Measurements from ENCODE around the gene ADAMTS9.
"Not testable (repeated sequence)": the region's sequence is repeated elsewhere in the genome, so short reads cannot be mapped to it uniquely, and the experiment has no call there.

The ADAMTS9 gene

GRCh38 chr3:64550745-64551144 is 137.1 kb downstream of the ADAMTS9 start:
- DNase-seq (ENCODE audit: low read depth, low spot score), result no peak
- peaks cover 11% of the 10 kb centered on the region for H3K36me3 ChIP-seq (ENCODE audit: insufficient read depth, insufficient read length, low read length)
- TF ChIP-seq ZNF274 (IDR thresholded peaks at IDR 0.05; ENCODE audit: low read depth, low read length) (no peak), YY1 (IDR thresholded peaks at IDR 0.05; ENCODE audit: insufficient read depth, insufficient read length) (no peak), SUZ12 (IDR thresholded peaks at IDR 0.05; ENCODE audit: extremely low read depth, insufficient read depth, insufficient read length) (no peak)
- H3K4me3 ChIP-seq (ENCODE audit: insufficient read length, low read depth), result no peak overlapping the region
- peaks cover 3% of the 10 kb centered on the region for H3K4me1 ChIP-seq (ENCODE audit: insufficient read depth, insufficient read length)
- H3K9me3 ChIP-seq (ENCODE audit: insufficient read depth, low read length), result no peaks in the 10 kb centered on the region
- no peaks in the 10 kb centered on the region for H3K27me3 ChIP-seq (ENCODE audit: insufficient read depth, insufficient read length)
- H3K9ac ChIP-seq (ENCODE audit: insufficient read length, low read depth), result no peak overlapping the region

DNA sequence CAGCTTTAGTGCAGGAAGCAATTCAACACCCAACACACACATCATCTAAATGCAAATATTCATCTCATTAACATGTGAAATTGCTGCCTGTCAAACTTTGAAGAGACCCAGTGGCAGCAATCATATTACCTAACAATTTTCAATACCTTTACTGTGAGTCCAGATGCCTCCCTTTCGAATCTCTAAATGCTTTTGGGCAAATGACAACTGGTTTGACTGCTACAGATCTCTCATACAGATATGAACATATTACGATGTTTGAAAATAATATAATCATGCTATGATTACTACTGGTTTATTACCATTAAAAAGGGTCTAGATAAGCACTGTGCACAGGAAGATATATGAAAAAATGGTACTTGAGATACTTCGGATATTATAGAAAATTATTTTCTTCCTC is 137.9 kb downstream of the ADAMTS9 start:
- Histone ChIP-seq H3K4me3 (ENCODE audit: insufficient read length, low read depth) (no peak overlapping the region), H3K9ac (ENCODE audit: insufficient read length, low read depth) (no peak overlapping the region), H3K4me1 (ENCODE audit: insufficient read depth, insufficient read length) (peaks cover 3% of the 10 kb centered on the region), H3K9me3 (ENCODE audit: insufficient read depth, low read length) (no peaks in the 10 kb centered on the region), H3K27me3 (ENCODE audit: insufficient read depth, insufficient read length) (no peaks in the 10 kb centered on the region), H3K36me3 (ENCODE audit: insufficient read depth, insufficient read length, low read length) (peaks cover 11% of the 10 kb centered on the region)
- DNase-seq (ENCODE audit: low read depth, low spot score), result no peak
- TF ChIP-seq SUZ12 (IDR thresholded peaks at IDR 0.05; ENCODE audit: extremely low read depth, insufficient read depth, insufficient read length), result no peak
- no peak for TF ChIP-seq YY1 (IDR thresholded peaks at IDR 0.05; ENCODE audit: insufficient read depth, insufficient read length)
- TF ChIP-seq ZNF274 (IDR thresholded peaks at IDR 0.05; ENCODE audit: low read depth, low read length), result no peak

DNA sequence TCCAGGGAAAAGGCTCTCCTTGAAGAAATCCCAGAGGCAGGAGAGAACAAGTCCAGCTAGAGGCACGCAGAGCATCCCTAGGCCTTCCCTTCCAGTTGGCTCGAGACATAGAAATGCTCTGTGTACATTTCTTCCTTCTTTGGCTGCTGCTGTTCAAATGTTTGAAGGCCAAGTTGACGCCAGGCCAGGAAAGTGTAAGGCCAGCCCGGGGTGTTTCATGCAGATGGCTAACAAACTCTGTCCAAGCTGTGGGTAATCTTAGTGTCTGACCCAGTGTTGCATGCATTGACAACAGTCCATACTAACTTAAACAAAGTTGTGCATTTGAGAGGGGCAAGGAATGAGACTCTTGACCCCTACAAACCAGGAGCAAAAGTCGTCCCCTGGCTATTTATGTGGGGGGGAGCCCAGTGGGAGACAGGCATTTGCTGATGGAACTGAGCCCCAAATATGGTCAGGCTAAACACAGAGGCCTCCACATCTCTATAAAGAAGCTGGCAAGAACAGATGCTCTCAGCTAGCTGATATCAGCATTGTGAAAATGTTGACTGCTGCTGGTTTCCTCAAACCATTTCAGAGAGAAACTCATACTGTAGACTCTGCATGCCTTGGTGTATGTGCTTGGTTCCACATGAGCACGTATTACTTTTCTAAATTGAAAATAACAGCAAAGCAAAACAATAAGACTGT is 139.5 kb downstream of the ADAMTS9 start:
- Histone ChIP-seq H3K36me3 (ENCODE audit: insufficient read depth, insufficient read length, low read length) (peaks cover 11% of the 10 kb centered on the region), H3K9me3 (ENCODE audit: insufficient read depth, low read length) (no peaks in the 10 kb centered on the region), H3K4me3 (ENCODE audit: insufficient read length, low read depth) (no peak overlapping the region), H3K9ac (ENCODE audit: insufficient read length, low read depth) (no peak overlapping the region), H3K27me3 (ENCODE audit: insufficient read depth, insufficient read length) (no peaks in the 10 kb centered on the region), H3K4me1 (ENCODE audit: insufficient read depth, insufficient read length) (peaks cover 3% of the 10 kb centered on the region)
- no peak for DNase-seq (ENCODE audit: low read depth, low spot score)
- TF ChIP-seq SUZ12 (IDR thresholded peaks at IDR 0.05; ENCODE audit: extremely low read depth, insufficient read depth, insufficient read length) (no peak), ZNF274 (IDR thresholded peaks at IDR 0.05; ENCODE audit: low read depth, low read length) (no peak), YY1 (IDR thresholded peaks at IDR 0.05; ENCODE audit: insufficient read depth, insufficient read length) (no peak)

DNA sequence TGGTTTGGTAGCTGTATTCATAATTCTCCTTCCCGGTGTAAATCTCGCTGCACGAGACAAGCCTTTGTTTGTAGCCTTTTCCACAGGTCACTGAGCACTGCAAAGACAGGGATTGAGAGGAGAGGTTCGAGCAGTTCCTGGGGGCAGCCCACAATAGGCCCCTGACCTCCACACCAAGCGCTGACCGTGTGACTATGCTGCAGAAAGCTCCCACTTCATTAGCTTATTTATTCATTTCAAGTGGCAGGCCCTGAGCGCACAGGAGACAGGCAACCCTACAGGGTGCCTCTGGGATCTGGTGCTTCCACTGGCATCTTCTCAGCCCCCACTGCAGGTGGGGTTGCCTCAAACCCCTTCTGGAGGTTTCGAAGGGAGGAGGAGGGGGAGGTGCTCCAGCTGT is 140.9 kb downstream of the ADAMTS9 start:
- Histone ChIP-seq H3K36me3 (ENCODE audit: insufficient read depth, insufficient read length, low read length) (peaks cover 11% of the 10 kb centered on the region), H3K4me1 (ENCODE audit: insufficient read depth, insufficient read length) (peaks cover 3% of the 10 kb centered on the region)
- TF ChIP-seq ZNF274 (IDR thresholded peaks at IDR 0.05; ENCODE audit: low read depth, low read length) (no peak), SUZ12 (IDR thresholded peaks at IDR 0.05; ENCODE audit: extremely low read depth, insufficient read depth, insufficient read length) (no peak), YY1 (IDR thresholded peaks at IDR 0.05; ENCODE audit: insufficient read depth, insufficient read length) (no peak)

GRCh38 chr3:64545239-64545638 is 142.6 kb downstream of the ADAMTS9 start:
- DNase-seq (ENCODE audit: low read depth, low spot score); H3K27me3 ChIP-seq (ENCODE audit: insufficient read depth, insufficient read length); H3K4me1 ChIP-seq (ENCODE audit: insufficient read depth, insufficient read length); H3K4me3 ChIP-seq (ENCODE audit: insufficient read length, low read depth); H3K9me3 ChIP-seq (ENCODE audit: insufficient read depth, low read length); H3K9ac ChIP-seq (ENCODE audit: insufficient read length, low read depth): not testable (repeated sequence)
- H3K36me3 ChIP-seq (ENCODE audit: insufficient read depth, insufficient read length, low read length), result peaks cover 21% of the 10 kb centered on the region

More for the DNA sequence above, 140.9 kb downstream of the ADAMTS9 start:
- no peak overlapping the region for H3K4me3 ChIP-seq (ENCODE audit: insufficient read length, low read depth)
- H3K27me3 ChIP-seq (ENCODE audit: insufficient read depth, insufficient read length), result no peaks in the 10 kb centered on the region
- H3K9ac ChIP-seq (ENCODE audit: insufficient read length, low read depth), result no peak overlapping the region
- no peak for DNase-seq (ENCODE audit: low read depth, low spot score)
- no peaks in the 10 kb centered on the region for H3K9me3 ChIP-seq (ENCODE audit: insufficient read depth, low read length)

DNA sequence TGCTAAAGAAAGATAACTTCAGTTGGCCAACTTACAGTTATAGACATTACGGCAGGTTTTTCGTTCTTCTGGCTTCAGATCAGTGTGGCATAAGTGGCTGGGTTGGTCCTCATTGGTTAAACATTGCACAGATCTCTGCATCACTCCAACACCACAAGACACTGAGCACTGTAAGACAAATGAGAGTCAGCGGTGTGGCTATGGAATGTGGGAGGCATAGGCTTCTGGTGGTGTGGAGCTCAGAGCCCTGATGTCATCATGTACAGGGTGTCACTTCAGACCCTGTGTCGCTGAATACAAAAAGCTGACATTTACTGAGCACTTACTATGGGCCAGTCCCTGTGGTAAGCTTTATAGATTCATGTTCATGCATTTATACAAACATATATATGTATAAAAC is 146.0 kb downstream of the ADAMTS9 start:
- no peak for DNase-seq (ENCODE audit: low read depth, low spot score)
- TF ChIP-seq ZNF274 (IDR thresholded peaks at IDR 0.05; ENCODE audit: low read depth, low read length), result no peak
- TF ChIP-seq SUZ12 (IDR thresholded peaks at IDR 0.05; ENCODE audit: extremely low read depth, insufficient read depth, insufficient read length), result no peak
- no peak for TF ChIP-seq YY1 (IDR thresholded peaks at IDR 0.05; ENCODE audit: insufficient read depth, insufficient read length)
- no peaks in the 10 kb centered on the region for H3K4me1 ChIP-seq (ENCODE audit: insufficient read depth, insufficient read length)
- H3K4me3 ChIP-seq (ENCODE audit: insufficient read length, low read depth), result no peak overlapping the region
- peaks cover 28% of the 10 kb centered on the region for H3K36me3 ChIP-seq (ENCODE audit: insufficient read depth, insufficient read length, low read length)
- H3K9me3 ChIP-seq (ENCODE audit: insufficient read depth, low read length), result no peaks in the 10 kb centered on the region
- H3K27me3 ChIP-seq (ENCODE audit: insufficient read depth, insufficient read length), result no peaks in the 10 kb centered on the region
- no peak overlapping the region for H3K9ac ChIP-seq (ENCODE audit: insufficient read length, low read depth)

DNA sequence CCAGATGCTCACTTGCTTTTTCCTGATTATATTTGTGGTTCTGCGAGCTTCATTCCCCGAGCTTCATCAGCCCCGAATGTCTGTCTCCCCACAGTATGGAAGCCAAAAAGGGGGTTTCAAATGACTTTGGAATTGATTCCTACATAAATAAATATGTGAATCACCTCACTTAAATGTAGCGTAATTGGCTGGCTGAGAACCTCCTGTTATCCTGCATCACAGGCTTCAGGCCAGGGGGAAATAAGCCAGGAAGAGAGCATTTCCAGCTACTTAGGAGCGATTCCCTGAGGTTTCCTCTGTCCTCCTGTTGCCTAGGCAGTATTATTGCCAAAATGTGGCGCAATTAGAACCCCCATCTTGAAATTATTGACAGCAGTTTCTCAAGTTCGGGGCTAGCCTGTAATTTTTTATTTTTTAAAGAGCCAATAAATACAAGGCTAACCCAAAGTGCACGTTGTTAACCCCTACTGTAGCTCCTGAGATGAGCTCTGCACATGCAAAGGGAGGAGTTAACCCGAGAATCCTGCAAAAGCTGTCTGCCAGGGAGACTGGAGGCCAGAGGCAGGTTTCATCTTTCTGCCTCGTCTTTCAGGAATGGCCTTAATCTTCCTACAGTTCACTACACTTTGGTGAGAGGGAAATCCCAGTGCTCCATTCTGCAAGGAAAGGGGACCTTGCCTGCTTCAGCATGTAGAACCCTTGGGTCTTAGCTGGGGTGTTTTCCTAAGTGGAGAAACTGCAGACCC is 148.2 kb downstream of the ADAMTS9 start:
- H3K36me3 ChIP-seq (ENCODE audit: insufficient read depth, insufficient read length, low read length), result peaks cover 28% of the 10 kb centered on the region
- no peak for TF ChIP-seq SUZ12 (IDR thresholded peaks at IDR 0.05; ENCODE audit: extremely low read depth, insufficient read depth, insufficient read length)
- TF ChIP-seq ZNF274 (IDR thresholded peaks at IDR 0.05; ENCODE audit: low read depth, low read length), result no peak
- no peak for TF ChIP-seq YY1 (IDR thresholded peaks at IDR 0.05; ENCODE audit: insufficient read depth, insufficient read length)
- no peak for DNase-seq (ENCODE audit: low read depth, low spot score)
- no peak overlapping the region for H3K4me3 ChIP-seq (ENCODE audit: insufficient read length, low read depth)
- no peaks in the 10 kb centered on the region for H3K4me1 ChIP-seq (ENCODE audit: insufficient read depth, insufficient read length)
- no peaks in the 10 kb centered on the region for H3K27me3 ChIP-seq (ENCODE audit: insufficient read depth, insufficient read length)
- no peak overlapping the region for H3K9ac ChIP-seq (ENCODE audit: insufficient read length, low read depth)
- H3K9me3 ChIP-seq (ENCODE audit: insufficient read depth, low read length), result no peaks in the 10 kb centered on the region
